Activated CD8-positive, alpha-beta memory T cell treated with anti-CD3 and anti-CD28 coated beads, Interleukin-2, amount 50 U/mL, for 48 hours (primary cell): ENCODE data around the gene CCDC171.
"Not testable (repeated sequence)": the region's sequence is repeated elsewhere in the genome, so short reads cannot be mapped to it uniquely, and the experiment has no call there.

Experiments used
- DNase-seq: peaks from one replicate; pipeline ENCODE4 v3.0.0-alpha.2; 2020

The CCDC171 gene

DNA sequence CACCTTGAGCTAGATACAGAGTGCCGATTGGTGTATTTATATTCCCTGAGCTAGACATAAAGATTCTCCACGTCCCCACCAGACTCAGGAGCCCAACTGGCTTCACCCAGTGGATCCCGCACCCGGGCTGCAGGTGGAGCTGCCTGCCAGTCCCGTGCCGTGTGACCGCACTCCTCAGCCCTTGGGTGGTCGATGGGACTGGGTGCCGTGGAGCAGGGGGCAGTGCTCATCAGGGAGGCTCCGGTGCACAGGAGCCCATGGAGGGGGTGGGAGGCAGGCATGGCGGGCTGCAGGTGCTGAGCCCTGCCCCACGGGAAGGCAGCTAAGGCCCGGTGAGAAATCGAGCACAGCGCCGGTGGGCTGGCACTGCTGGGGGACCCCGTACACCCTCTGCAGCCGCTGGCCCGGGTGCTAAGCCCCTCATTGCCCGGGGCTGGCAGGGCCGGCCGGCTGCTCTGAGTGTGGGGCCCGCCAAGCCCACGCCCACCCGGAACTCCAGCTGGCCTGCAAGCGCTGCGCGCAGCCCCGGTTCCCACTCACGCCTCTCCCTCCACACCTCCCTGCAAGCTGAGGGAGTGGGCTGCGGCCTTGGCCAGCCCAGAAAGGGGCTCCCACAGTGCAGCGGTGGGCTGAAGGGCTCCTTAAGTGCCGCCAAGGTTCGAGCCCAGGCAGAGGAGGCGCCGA lies 147.2 kb downstream of the CCDC171 start:
- not testable (repeated sequence) for DNase-seq

DNA sequence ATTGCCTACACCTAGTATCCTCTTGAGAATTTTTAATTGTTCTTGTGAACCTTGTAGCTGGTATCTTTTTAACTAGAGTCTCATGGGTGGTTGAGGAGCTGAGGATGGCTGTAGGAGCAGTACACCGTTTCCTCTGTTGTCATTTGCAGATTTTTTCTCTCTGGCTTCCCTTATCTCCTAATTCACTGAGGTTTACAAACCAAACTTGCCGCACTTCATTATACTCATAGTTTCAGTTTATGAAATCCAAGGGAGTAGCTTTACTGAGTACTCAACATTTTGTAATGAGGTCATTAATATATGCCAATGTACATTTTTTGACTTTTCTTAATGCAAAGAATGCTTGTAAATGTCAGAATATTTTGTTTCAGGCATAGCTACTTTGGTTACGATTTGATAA lies 154.2 kb downstream of the CCDC171 start:
- DNase-seq: no peak

DNA sequence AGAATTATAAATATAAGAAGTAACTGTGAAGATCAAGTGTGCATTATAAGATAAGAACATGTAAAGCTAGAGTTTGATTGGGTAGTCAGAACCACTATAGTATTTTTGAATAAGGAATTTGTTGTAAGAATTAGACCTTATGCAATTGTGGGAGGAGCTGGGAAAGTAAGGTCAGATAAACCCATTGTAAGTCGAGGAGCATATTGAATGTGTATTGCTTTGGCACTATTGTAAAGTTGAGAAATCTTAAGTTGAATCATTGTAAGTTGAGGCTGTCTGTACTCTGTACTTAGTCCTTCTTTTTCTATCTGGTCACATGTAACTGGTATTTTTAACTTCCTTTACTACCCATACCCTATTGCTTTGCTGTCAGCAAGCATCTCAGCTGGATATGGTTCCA lies 158.7 kb downstream of the CCDC171 start:
- no peak for DNase-seq

DNA sequence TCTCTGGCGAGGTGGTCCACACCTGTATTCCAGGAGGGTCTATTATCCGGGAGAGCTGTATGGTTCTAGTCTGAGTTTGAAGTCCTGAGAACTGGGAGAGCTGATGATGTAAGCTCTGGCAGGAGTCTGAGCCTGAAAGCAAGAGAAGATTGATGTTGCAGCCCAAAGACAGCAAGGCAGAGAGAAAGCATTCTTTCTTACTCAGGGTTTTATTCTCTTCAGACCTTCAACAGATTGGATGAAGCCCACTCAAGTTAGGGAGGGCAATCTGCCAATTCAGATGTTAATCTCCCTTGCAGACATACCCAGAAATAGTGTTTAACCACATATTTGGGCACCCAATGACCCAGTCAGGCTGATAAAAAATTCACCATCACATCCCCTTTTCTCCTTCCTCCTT lies 159.1 kb downstream of the CCDC171 start:
- no peak for DNase-seq

DNA sequence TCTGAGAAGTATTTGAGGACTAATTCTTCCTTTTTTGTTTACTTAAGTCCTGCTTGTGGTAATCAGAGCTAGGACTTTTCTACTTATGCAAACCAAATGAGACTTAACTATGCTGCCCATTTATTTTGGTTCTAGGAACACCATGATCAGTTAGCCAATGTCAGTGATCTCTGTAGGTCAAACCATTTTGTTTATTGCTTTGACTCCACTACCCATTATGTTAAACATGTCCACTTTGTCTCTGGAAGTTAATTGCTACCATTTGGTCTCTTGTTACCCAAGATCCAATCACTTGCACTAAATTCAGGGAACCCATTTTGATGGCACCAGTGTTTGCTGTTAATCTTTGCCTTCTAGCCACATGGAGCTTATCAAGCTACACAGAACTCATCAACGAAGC lies 161.9 kb downstream of the CCDC171 start:
- DNase-seq: no peak

DNA sequence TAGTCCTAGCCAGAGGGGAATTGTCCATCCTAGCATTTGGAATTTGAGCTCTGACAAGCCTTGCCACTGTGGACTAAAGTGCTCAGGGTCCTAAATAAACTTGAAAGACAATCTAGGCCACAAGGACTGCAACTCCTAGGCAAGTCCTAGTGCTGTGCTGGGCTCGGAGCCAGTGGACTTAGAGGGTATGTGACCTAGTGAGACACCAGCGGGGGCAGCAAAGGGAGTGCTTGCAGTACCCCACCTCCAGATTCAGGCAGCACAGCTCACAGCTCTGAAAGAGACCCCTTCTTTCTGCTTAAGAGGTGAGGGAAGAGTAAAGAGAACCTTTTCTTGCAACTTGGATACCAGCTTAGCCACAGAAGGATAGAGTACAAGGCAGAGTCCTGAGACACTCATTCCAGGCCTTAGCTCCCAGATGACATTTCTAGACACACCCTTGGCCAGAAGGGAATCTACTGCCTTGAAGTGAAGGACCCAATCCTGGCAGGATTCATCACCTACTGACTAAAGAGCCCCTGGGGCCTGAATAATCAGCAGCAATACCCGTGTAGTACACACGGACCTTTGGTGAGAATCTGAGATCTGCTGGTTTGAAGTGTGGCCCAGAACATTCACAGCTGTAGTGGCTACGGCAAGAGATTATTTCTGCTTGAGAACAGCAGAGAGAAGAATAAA lies 164.6 kb downstream of the CCDC171 start:
- DNase-seq: no peak

DNA sequence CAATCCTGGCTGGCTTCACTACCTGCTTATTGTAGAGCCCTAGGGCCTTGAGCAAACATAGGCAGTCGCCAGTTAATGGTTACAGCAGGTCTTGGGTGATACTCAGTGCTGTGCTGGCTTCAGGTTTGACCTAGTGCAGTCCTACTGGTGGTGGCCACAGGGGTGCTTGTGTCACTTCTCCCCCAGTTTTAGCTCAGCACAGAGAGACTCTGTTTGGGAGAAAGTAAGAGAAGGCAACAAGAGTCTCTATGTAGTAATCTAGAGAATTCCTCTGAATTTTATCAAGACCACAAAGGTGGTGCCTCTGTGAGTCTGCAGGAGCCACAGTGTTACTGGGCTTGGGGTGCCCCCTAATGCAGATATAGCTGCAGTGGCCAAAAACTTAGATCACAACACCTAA lies 165.6 kb downstream of the CCDC171 start:
- DNase-seq: no peak

DNA sequence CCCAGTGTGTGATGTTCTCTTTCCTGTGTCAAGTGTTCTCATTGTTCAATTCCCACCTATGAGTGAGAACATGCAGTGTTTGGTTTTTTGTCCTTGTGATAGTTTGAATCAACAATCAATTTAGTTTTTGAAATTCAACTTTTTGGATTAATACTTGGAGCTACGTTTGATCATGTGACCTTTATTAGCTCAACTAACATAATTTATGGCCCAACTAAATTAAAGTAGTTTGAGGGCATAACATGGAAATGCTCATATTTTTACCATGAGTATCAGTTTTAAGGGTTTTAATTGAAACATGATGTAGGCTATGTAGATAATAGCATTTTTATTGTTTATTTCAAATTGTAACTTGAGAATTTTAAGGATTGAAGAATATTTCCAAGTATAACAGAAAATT lies 168.0 kb downstream of the CCDC171 start:
- no peak for DNase-seq

DNA sequence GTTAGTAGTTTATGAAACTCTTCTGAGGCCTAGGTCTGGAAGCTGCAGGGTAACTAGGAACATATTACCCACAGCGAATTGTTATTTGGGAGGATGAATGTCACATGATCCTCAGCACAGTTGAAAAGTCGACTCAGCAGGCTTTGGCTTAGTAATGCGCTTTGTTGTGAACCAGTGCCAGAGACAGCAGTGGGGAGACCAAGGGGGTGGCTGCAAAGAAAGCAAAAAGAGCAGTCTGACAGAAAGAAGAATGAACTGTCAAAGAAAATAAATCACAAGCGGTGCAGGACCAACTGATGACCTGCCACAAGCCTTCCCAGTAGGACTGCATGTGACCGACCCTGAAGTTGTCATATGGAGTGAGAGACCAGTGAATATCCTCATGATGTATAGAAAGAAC lies 170.0 kb downstream of the CCDC171 start:
- no peak for DNase-seq

DNA sequence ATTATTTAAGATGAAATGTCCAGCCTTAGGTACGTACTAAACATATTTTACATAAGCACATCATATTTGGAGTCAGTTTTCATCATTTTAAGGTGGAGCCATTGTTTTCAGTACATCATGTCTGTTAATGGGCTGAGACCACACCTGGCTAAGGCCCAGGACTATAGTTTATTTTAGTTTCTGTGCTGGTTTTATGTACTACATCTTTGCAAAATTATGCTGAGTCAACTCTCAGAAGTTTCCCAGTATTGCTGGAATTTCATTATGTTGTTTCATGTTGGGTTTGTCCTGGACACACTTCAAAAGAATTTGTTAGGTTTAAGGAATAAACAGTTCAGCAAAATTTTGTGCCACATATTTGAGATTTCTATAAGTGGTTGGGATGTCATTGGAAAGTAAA lies 171.2 kb downstream of the CCDC171 start:
- no peak for DNase-seq

DNA sequence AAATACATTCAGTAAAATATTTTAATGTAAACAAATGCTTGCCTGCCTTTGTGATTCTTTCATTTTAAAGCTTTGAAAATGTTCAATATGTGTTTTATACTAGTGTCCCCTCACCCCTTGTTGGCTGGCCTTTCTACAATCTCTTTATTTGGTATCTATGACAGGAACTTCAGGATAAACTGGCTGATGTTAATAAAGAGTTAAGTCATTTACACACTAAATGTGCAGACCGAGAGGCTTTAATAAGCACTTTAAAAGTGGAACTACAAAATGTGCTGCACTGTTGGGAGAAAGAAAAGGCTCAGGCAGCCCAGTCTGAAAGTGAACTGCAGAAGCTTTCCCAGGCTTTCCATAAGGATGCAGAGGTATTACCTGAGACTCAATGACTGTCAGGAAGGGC lies 171.8 kb downstream of the CCDC171 start:
- DNase-seq: no peak

DNA sequence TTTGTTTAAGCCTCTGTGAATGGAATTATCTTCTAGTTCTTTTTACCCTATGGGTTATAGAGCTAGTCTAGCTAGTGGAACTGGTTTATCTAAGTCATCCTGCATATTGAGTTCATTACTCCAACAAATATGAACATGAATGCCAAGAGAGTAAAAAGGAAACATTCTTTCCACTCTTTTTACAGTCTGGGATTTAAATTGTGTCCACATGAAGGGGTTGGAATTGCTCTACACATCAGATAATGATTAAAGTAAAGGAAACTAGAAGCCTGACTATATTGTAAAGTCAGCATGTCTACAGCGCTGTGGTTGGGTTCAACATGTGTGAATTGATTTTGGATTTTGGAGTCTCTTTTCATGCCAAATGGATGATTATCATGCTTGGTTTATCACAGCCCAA lies 173.1 kb downstream of the CCDC171 start:
- no peak for DNase-seq

DNA sequence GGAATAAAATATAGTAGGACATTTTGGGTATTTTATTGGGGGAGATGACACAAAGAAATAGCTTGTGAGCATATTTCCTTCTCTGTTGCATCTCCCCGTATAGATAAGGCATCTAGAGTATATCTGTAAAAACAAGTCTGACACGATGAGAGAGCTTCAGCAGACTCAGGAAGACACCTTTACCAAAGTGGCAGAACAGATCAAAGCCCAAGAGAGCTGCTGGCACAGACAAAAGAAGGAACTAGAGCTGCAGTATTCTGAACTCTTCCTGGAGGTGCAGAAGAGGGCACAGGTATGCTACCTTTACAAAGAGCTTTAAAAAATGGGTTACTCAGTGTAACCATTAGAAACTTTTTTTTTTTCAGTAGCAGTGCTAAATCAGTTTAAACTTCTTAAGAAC lies 176.7 kb downstream of the CCDC171 start:
- DNase-seq: no peak

DNA sequence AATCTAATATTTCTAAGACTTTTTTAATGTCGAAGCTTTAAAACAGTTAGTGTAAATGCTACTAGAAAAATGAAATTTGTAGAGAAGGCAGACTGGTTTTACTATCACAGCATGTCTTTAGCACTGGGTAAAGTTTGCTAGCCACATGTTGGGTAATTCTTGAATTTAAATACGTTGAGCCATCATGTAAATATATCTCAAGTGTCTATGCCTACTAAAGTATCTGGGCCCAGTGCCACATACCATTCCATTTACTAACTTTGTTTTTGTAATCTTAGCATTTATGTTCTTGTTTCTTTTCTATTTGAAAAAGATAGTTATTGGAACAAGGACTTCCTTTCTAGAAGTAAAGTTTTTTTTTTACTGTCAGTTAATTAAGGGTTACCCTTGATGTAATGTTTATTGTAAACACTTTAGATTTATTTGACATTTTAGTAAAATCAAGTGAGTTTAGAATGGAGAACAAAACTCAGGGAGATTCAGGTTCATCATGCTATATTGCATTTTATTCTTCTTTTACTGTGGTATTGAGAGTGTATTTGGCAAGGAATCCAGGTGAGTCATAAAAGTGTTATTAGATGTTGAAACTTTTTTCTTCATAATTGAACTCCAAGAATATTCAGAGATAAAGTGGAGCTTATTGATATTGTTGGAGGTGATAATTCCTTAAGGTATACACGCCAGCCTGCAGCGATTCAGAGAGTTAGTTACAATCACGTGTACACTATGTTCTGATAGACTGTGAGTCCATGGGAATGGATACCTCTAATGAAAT lies 182.4 kb downstream of the CCDC171 start:
- DNase-seq: no peak

DNA sequence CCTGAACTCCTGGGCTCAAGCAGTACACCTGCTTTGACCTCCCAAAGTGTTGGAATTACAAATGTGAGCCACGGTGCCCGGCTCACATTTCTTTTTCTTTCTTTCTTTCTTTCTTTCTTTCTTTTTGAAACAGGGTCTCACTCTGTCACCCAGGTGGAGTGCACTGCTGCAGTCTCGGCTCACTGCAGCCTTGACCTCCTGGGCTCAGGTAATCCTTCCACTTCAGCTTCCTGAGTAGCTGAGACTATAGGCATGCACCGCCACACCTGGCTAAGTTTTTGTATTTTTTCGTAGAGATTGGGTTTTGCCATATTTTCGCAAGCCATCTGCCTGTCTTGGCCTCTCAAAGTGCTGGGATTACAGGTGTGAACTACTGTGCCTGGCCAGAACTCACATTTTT lies 183.7 kb downstream of the CCDC171 start:
- DNase-seq: no peak

DNA sequence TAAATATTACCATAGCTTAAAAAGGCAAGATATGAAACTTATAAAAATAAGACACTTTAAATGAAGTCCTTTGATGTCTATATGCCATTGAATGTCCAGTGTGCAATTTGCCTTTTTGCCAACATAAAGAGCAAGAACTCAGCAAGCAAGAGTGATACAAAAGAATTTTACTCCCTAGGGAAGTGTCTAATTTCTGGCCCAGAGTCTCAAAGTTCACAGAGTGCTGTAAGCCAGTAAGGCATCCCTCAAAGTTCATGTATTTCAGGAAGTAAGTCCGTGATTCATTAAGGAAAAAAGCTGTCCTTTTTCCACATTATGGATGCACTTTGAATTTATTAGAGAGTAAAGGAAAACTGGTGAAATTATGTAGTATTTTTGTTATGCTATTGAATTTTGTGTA lies 185.2 kb downstream of the CCDC171 start:
- no peak for DNase-seq

DNA sequence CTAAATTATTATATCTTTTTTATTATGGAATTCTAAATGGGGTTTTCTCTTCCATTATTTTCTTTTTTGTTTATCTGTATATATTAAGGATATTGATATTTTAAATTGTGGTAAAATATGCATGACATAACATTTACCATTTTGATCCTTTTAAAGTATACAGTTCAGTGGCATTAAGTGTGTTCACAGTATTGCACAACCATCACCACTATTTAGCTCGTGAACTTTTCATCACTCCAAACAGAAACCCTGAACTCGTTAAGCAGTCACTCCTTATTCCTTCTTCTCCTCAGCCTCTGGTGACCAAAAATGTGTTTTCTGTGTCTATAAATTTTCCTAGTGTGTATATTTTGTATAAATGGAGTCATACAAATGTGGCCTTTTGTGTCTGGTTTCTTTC lies 188.2 kb downstream of the CCDC171 start:
- DNase-seq: no peak

DNA sequence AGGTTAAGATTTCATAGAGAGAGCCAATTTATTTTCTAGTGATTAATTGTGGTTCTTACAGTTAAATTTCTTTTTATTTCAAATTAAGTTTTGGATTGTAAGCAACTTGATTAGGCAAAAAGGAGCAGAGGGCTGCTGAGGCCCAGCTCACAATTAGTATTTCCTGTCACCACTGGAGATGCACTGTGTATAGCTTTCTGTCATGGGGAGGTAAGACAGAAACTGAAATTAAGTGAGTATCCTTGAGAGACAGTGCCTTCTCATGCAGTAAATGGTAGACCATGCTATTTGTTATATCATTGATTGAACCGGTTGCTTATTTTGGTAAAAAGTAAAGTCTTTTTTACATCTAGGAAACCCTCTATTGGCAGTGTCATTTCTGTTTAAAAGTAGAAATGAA lies 190.7 kb downstream of the CCDC171 start:
- DNase-seq: no peak

DNA sequence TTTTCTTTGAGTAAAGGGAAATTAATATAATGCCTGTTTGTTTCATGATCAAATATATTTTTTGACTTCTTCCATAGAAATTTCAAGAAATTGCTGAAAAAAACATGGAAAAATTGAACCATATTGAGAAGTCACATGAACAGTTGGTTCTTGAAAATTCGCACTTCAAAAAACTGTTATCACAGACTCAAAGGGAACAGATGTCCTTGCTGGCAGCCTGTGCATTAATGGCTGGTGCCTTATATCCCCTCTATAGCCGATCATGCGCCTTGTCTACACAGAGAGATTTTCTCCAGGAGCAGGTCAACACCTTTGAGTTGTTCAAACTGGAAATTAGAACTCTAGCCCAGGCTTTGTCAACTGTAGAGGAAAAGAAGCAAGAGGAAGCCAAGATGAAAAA lies 191.4 kb downstream of the CCDC171 start:
- no peak for DNase-seq

DNA sequence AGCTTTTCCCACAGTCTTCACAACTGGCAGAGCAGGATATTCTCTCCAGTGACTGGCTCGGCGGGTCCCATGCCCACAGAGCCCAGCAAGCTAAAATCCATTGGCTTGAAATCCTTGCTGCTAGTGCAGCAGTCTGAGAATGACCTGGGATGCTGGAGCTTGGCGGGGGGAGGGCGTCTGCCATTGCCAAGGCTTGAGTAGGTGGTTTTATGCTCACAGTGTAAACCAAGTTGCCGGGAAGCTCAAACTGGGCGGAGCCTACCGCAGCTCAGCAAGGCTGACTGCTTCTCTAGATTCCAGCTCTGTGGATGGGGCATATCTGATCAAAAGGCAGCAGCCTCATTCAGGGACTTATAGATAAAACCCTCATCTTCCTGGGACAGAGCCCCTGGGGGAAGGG lies 194.1 kb downstream of the CCDC171 start:
- no peak for DNase-seq

DNA sequence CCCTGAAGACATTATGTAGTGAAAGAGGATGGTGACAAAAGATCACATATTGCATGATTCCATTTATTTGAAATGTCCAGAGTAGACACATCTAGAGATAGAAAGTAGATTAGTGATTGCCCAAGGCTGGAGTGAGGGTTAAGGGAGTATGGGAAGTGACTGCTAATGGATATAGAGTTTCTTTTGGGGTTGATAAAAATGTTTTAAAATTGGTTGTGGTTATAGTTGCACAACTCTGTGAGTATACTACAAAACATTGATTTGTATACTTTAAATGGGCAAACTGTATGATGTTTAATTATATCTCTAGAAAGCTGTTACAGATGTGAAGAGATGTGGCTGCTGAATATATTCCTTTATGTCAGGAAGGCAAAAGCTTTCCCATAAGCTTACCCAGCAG lies 202.8 kb downstream of the CCDC171 start:
- no peak for DNase-seq

DNA sequence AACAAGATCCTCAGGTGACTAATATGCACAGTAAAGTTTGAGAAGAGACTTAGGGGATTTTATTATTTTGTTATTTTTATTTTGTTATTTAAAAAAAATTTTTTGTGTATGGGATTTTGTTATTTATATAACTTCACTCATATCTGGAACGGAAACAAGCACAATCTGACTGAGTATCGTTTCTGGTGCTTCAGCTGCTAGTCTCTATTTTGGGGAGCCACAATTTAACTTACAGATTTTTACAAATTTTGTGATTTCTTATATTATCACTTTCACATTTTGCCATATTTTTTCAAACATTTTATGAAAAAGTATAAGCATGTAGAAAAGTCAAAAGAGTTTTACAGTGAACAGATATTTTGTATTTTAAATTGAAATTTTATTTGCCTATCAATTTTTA lies 208.7 kb downstream of the CCDC171 start:
- DNase-seq: no peak

DNA sequence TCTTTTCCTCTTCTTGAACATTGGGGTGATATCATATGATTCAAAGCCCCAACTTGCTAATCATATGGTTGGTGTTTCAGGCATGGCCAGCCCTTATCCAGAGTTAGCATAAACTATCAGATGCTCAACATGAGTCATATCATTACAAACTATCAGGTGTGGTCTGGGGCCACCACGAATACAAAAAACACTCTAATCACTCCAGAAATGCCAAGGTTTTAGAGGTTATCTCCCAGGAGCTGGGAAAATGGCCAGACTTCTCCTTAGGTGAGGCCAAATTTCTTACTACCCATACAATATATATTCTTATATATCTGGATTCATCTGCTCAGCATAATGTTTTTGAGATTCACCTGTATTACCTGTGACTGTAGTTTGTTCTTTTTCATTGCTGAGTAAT lies 210.5 kb downstream of the CCDC171 start:
- DNase-seq: no peak

DNA sequence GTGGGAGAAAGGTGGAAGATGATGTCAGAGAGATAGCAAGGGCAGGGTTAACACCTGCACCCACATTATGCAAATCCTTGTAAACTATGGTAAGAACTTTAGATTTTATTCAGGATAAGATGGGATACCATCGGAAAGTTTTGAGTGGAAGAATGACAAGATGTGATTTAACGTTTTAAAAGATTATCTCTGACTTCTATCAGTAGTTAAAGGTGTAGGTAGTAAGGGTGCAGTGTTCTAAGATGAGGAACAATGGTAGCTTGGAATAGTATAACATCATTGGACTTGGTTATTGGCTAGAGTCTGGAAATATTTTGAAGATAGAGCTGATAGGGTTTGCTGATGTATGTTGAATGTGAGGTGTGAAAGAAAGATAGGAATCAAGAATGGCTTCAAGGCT lies 211.3 kb downstream of the CCDC171 start:
- no peak for DNase-seq
